HG02970 (cell line): ENCODE data around the gene VAT1L.
A peak's percentile ranks its signal among the peaks of the same experiment; 100 is the strongest.
"Not testable (repeated sequence)": the region's sequence is repeated elsewhere in the genome, so short reads cannot be mapped to it uniquely, and the experiment has no call there.

ENCODE experiments used
- ATAC-seq: cut with Tn5 transposase; IDR thresholded peaks from one replicate; pipeline ENCODE4 v1.9.1; 2021; ENCODE audit warnings: mild to moderate bottlenecking, moderate library complexity, moderate number of reproducible peaks; ENCODE audit not compliant: unreplicated experiment, low FRiP score

The VAT1L gene

DNA sequence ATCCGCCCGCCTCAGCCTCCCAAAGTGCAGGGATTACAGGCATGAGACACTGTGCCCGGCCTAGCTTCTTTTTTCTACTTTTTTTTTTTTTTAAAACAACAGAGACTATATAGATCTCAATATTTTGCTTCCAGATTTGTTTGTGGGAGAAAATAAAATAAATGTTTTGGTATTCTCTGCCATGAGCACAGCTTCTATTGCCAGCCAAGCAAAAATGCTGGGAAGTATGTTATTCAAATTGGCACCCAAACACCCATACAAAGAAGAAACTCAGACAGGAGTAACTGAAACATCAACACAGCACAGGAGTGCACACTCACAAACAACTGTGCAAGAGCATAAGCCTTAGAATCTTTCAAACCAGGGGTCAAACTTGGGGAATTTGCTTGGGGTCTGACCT lies 196.7 kb downstream of the VAT1L start:
- ATAC-seq, result no peak

DNA sequence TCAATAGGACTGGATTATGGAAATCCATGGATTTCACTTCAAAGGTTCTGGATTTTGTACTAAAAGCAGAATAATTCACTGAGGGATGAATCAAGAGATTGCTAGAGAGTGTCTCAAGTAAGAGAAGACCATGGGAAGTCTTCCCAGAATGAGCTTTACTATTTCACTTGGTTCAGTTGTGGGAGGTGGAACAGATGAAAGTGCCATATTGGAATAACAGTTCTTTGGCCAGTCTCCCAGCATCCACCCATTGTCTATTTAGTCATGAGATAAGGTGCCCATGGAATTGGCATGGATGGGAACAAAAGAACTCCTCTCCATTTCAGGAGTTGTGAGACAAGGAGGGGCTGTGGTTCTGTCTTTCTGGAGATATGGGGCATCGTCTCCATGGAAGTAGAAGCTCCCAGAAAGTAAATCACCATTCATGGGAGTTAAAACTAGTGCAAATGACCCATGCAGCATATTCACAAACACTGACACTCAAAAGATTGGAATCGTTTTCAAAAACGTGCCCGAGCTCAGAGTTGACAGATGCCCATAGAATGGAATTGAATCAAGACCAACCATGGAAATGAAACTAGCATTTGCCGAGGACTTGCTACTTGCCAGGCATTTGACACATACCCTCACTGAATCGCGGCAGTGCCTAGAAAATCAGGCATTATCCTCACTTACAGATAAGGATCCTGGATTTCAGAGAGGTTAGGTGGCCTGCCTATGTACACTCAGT lies 197.8 kb downstream of the VAT1L start:
- ATAC-seq, result no peak

DNA sequence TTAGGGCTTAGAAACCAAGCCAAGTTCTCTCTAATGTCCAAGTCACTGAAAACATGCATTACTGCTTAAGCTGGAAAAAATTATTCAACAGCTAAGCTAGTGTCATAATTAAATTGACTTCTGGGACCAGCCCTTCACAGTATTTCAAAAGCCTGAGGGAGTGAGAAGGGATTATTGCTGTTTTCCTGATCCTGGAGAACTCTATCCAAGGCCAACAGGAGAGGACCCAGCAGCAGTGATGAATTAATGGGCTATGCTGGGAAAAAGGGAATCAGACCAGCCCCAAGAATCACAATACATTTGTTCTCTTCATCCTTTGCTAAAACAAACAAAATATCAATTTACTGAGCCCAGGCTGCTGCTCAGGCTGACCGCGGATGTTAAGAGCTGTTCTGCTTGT lies 199.4 kb downstream of the VAT1L start:
- ATAC-seq, result no peak

DNA sequence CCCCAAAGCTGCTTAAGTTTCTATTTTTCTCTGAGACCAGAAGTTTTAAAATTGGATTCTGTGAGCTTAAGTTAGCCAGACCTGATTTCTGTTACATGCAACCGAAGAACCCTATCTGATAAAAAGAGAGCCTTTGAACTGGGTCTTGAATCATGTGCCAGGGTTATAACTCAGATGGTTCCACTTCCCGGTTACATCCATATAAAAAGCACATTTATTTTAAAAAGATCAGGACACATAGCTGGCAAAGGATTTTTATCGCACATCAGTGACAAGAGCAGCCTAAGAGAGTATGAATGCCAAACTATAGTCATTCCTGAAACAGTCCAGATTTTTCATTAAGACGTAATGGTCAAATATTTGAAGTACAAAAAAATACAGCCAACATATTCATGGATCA lies 201.5 kb downstream of the VAT1L start:
- ATAC-seq, result no peak

DNA sequence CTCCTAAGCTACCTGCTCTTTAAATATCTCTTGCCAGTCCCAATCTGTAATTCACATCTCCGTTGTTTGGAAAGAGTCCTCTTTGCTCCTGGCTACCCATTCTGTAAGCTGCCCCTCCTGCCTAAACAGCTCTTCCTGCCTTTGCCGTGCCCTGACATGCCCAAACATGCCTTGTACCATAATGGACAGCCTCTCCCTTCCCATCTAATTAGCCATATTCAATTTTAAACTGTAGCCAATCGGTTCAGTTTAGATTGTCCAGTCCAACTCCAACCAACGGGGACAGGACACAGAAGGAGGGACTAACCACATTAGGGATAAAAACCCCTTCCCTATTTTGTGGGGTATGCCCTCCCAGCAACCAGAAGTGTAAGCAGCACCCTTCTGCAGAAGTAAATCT lies 203.3 kb downstream of the VAT1L start:
- ATAC-seq, result no peak

DNA sequence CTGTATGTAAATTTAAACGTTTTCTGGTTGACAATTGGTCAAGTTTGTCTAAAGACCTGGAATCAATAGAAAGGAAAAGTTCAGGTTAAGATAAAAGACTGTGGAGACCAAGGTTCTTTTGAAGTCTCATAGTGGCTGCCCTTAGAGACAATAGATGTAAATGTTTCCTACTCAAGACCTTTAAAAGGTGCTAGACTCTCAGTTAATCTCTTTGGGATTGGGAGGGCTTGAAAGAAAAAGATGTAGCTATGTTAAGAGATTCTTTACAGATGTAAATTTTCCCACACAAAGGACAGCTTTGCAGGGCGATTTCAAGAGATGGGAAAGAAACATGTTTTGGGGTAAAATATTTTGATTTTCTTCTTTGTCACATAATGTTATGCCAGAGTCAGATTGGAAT lies 204.0 kb downstream of the VAT1L start:
- ATAC-seq, result not testable (repeated sequence)

DNA sequence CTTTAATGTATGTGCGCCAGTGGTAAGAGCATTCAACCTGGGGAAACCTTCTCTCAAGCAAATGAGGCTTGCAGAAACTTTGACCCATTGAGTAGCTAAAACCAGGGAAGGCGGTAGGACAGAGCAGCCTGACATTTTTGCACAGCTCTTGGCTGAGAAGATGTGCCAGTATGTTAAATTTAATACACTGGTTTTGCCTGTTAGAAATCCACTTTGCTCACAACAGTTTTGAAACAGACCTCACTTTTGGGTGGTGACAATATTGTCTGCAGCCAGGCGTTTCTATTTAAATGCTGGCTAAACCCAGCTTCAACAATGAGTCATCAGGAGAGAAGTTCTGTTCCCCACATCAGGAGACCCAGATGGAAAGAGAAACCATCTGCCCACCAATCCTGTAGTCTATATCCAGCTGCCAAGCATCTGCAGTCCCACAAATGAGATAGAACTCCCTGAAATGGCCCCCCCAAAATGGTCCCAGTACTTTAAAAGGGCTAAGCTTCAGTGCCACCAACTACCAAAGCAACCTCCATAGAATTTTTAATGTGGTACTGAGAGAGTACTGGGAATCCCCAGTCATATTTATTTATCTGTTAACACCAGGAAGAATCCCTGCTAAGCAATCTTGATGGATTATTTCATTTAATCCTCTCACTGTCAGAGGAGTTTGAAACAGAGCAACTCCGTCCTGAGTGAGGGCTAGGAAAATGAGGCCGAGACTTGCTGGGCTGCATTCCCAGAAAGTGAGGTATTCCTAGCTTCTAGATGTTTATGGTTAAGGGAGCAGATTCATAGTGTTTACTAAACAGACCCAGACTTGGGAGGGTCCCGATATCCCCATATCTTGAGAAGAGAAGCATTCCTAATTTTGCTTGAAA lies 205.0 kb downstream of the VAT1L start:
- no peak for ATAC-seq

DNA sequence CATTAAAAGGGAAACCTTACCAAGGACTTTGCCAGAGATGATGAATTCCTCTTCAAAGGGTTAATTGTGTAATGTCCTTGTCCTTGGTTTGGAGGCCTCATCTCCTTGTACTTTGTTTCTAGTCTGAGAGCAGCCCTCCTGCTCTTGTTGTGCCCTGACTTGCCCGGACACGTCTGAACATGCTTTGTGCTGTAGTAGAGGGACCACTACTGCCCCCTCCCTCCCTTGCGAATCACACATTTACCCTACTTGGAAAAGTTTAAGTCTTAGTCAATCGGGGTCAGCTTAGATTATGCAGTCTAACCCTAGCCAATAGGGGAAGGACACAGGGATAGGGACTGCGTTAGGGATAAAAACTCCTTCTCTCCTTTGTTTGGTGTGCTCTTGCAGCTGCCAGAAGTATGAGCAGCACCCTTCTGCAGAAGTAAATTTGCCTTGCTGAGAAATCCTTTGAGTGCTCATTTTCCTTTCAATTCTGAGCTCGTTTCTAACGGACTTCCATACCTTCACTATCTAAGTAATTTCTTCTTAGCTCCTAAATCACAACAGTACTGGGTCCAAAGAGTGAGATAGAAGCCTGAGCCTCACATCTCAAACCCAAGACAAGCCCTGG lies 207.6 kb downstream of the VAT1L start:
- no peak for ATAC-seq

DNA sequence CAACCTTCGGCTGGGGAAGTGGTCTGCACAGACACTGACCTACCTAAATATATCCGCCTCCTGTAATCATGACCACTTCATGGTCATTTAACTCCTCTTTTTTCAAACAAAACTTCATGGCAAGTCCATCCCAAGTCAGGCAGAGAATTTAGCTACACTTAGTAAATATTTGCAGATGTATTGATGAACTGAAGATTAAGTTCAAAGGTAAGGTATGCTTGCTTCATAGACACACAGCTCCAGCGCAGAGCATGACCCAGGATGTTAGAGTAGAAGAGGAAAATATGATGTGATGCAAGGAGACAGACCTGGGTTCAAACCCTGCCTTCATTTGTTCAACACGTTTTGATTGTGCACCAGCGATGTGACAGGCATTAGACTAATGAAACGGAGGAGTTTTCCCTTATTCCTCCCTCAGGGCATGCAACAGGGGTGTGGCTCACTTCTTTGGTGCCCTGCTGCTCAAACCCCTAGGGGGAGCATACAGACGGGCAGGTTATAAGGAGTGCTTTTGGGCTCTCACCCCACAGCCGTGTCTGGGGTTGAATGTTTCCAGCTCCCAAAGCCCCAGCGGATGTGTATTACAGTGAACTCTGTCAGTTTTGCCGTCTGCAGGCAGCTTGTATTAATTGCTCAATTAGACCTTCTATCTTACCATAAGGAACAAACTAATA lies 210.1 kb downstream of the VAT1L start:
- no peak for ATAC-seq

DNA sequence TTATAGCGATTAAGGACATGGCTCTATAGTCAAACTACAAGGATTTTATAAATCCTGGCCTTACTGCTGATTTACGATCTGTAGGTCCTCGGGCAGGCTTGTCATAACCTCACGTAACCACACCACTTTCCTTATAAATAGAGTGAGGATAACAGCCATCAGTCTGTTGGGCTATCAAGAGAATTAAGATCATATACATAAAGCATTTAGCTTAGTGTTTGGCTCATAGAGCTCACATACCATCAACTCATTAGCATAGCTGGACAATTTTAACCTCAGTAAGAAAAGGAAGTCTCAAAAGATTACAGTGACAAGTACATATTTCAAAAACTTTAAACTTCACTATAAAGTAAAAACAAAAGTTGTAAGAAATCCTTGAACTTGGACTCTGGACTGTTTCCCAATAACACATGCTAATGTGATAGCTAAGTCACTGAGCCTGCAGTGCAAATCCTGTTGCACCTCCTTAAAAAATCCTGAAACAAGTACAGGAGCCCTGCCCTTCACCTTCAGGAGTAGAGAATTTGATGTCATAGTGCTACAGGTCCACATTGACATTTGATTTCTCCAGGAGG lies 213.2 kb downstream of the VAT1L start:
- no peak for ATAC-seq

DNA sequence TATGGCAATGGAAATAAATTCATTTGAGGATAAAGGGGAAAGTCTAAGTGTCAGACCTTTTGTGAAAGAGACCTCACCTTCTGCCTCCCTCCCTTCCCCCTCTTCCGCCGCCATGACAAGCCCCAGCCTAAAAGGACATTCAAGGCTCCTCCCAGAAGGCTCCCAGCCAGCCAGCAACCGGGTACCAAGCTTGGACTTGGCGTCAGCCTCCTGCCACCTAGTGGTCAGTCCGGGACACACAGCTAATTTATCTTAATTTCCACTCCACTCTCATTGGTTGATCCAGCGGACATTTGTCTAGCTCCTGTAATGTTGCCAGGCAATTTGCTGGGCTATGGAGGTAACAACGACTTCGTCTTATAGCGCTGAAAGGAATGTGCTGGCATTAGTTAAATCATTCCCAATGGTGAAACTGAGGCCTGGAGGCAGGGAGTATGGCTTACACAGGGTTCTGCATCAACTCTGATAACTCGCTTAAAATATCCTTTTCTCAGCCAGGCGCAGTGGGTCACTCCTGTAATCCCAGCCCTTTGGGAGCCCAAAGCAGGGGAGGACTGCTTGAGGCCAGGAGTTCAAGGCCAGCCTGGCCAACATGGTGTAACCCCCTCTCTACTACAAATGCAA lies 214.7 kb downstream of the VAT1L start:
- peak; percentile 97 for ATAC-seq

DNA sequence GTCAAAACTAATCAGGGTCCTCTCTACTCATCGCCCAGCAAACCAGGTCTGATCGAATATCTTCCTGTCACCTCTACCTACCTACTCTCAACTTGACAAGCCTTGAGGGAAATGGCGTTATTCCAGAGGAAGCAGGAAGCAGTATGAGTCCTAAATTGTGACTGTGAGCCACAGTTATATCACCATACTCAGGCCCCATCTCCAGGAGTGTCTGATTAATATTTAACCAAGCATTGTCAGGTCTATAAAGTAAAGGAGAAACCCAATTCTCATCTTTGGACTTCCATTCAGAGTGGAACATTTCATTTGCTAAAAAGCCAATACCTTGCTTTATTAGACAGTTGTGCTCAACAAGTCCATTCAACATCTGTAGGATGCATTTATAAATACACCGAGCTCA lies 216.2 kb downstream of the VAT1L start:
- no peak for ATAC-seq

DNA sequence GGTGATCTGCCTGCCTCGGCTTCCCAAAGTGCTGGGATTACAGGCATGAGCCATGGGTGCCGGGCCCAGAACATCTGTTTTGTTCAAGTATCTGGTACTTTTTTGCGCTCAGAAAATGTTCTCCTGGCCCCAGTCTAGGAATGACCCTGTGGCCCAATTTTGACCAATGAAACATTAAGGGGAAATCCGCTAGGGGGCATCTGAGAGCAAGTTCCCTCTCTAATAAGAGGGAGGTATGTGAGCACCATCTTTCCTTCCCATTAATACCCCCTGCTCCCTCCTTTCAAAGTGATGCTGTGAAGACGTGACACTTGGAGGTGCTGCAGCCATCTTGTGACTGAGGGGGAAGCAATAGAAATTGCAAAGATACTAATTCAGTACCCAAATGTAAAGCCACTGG lies 217.5 kb downstream of the VAT1L start:
- ATAC-seq, result no peak

DNA sequence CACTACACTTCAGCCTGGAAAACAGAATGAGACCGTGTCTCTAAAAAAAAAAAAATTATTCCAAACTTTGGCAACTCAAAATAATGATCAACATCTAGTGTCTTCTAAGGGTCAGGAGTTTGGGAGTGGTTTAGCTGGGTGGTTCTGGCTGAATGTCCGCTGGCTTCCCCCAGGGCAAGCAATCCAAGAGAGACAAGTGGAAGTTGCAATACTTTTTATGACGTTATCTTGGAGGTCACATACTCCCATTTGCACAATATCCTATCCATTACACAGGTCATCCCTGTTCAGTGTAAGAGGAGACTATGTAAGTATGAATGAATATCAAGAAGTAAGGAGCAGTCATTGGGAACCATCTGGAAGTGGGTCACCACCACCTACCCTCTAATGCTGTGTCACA lies 218.8 kb downstream of the VAT1L start:
- ATAC-seq, result no peak

DNA sequence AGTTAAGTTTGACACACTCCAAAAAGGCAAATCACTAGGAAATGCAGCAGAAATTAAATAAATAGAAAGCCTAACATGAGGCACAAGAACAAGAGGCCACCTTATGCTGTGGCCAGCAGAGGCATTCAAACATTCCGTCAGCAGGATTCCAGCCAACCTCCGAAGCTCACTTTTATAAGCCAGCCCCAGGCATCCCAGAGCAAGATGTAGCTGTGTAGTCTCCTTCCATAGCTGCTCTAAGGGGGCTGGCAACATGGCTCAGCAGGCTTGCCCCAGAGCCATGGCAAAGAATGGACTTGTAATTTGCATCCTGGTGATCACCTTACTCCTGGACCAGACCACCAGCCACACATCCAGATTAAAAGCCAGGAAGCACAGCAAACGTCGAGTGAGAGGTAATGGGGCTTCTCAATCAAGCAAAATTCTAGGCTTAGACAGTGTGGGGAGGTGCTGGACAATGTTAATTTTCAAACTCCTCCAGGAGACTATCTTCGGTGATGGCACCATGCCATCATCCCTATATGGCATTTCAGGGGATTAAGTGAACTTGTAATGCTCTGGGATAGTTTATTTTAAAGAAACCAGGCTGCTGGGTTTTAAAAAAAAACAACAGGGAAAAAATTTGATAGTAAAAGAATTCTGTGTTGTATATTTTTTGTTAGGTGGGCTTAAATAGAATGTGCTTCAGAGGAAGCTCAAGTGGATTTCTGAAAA lies 234.1 kb downstream of the VAT1L start, which contains the start of gene CLEC3A:
Gene CLEC3A (plus strand): TSS at position 202 of the 714 bp plus-strand sequence. CDS start 79 bp downstream, at position 281.
- no peak for ATAC-seq

DNA sequence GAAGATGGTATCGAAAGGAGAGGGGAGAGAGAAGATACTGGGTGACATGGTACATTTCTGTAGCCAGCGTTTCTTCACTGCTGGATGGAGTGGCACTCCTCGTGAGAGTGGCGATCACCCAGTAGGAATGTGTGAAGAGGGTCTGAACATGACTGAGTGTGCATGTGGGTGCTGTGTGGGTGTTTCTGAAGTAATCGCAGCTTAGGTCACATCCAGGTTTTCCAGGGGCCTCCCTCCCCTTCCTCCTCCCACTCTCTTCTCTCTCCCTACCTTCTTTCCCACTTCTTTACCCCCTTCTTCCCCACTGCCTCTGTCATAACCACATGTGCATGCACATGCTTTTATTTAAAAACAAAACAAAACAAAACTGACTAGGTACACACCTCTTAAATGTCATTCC lies 235.8 kb downstream of the VAT1L start:
- ATAC-seq, result no peak

DNA sequence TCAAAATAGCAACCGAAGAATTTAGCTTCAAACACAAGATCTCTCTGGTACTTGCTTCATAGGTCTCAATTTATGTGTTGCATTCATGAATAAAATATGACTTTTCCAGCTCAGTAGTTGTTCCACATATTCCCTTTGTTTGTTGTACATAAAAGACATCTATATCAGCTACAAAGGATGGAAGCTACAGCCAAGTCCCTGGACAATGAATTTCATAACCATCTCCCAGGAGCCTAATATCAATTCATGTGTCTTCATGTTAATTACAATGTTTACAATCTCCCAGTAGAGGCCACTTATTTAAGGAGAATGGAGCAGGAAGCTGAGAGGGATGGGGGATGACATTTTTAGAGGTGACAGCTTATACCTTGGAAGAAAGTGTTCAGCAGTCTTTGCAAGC lies 237.3 kb downstream of the VAT1L start:
- ATAC-seq, result no peak

DNA sequence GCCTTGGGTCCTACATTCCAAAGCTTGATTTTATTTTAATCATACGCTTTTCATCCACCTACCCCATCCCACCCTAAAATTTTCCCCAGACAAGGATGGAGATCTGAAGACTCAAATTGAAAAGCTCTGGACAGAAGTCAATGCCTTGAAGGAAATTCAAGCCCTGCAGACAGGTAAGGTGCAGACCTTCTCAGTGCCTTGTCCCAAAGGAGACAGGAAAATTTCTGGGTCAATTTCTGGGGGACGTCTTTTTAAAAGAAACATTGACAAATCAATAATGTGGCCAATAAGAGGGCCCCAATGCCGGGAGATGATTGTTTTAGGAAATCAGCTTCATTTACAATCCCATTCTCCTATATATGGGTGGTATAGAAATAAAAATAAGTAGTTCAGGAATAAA lies 239.7 kb downstream of the VAT1L start:
- ATAC-seq, result no peak
